ENCODE measurements around the gene RXRA.

The RXRA gene

GRCh38 chr9:134369416-134370212, 43.4 kb downstream of the RXRA start:
- TF ChIP-seq POLR2AphosphoS5 (IDR thresholded peaks at IDR 0.05; ENCODE audit: low read depth, low read length) (no peak), SIN3A (IDR thresholded peaks at IDR 0.05; ENCODE audit: borderline replicate concordance, insufficient read depth, low read length) (no peak), REST (IDR thresholded peaks at IDR 0.05; ENCODE audit: insufficient read depth in 1 of 2, low read depth in 2 of 2, low read length in 2 of 2) (no peak), TAF1 (IDR thresholded peaks at IDR 0.05; ENCODE audit: borderline replicate concordance, insufficient read depth, low read length) (no peak)

- no peak for TF ChIP-seq SIN3A (IDR thresholded peaks at IDR 0.05; ENCODE audit: borderline replicate concordance, insufficient read depth, low read length)
- TF ChIP-seq REST (IDR thresholded peaks at IDR 0.05; ENCODE audit: insufficient read depth in 1 of 2, low read depth in 2 of 2, low read length in 2 of 2), result no peak
These were observed 43.9 kb downstream of the RXRA start for GRCh38 chr9:134370213-134370492.

GRCh38 chr9:134370638-134371037, 44.4 kb downstream of the RXRA start:
- TF ChIP-seq REST (IDR thresholded peaks at IDR 0.05; ENCODE audit: insufficient read depth in 1 of 2, low read depth in 2 of 2, low read length in 2 of 2) (no peak), SIN3A (IDR thresholded peaks at IDR 0.05; ENCODE audit: borderline replicate concordance, insufficient read depth, low read length) (no peak), TAF1 (IDR thresholded peaks at IDR 0.05; ENCODE audit: borderline replicate concordance, insufficient read depth, low read length) (no peak), FOXP2 (optimal IDR thresholded peaks at IDR 0.05; ENCODE audit: borderline replicate concordance, extremely low read depth, extremely low read length, insufficient read depth) (no peak), POLR2AphosphoS5 (IDR thresholded peaks at IDR 0.05; ENCODE audit: low read depth, low read length) (no peak)

GRCh38 chr9:134371731-134372130, 45.5 kb downstream of the RXRA start:
- no peak for TF ChIP-seq FOXP2 (optimal IDR thresholded peaks at IDR 0.05; ENCODE audit: borderline replicate concordance, extremely low read depth, extremely low read length, insufficient read depth)
- no peak for TF ChIP-seq TAF1 (IDR thresholded peaks at IDR 0.05; ENCODE audit: borderline replicate concordance, insufficient read depth, low read length)

- no peak for TF ChIP-seq REST (IDR thresholded peaks at IDR 0.05; ENCODE audit: insufficient read depth in 1 of 2, low read depth in 2 of 2, low read length in 2 of 2)
- TF ChIP-seq POLR2AphosphoS5 (IDR thresholded peaks at IDR 0.05; ENCODE audit: low read depth, low read length), result no peak
- no peak for TF ChIP-seq FOXP2 (optimal IDR thresholded peaks at IDR 0.05; ENCODE audit: borderline replicate concordance, extremely low read depth, extremely low read length, insufficient read depth)
- no peak for TF ChIP-seq TAF1 (IDR thresholded peaks at IDR 0.05; ENCODE audit: borderline replicate concordance, insufficient read depth, low read length)
- TF ChIP-seq SIN3A (IDR thresholded peaks at IDR 0.05; ENCODE audit: borderline replicate concordance, insufficient read depth, low read length), result no peak
These were observed 46.5 kb downstream of the RXRA start for GRCh38 chr9:134372581-134373267.
